B cell (primary cell): ENCODE measurements around the gene PGA4. TPM values are rescaled to one million over a fixed set of nuclear protein-coding genes. Genes with fewer than 3 reads are reported as not detected.

Source experiments
- ATAC-seq: fragments of 200-7000 bp; cut with Tn5 transposase; one replicate; pipeline ENCODE4 v1.10.0; 2021; ENCODE audit warnings: low read depth, mild to moderate bottlenecking, moderate number of reproducible peaks, moderate library complexity
- CTCF ChIA-PET: fragments of 350-600 bp; sonication (Branson Sonifier 250); formaldehyde crosslinking; loops from one replicate; lab custom pipeline; 2021; ENCODE audit warnings: antibody characterized with exemption, inconsistent platforms; lab: Charles Lee
- POLR2A ChIA-PET: fragments of 350-600 bp; sonication (Branson Sonifier 250); formaldehyde crosslinking; loops from one replicate; lab custom pipeline; 2021; ENCODE audit warnings: antibody characterized with exemption; lab: Charles Lee
- DNase-seq: peaks from one replicate; pipeline ENCODE4 v3.0.0; 2013
- H2AFZ ChIP-seq: 2 replicates; pipeline ENCODE4 v1.6.1; 2012; ENCODE audit warnings: mild to moderate bottlenecking, low read depth, low read length; ENCODE audit not compliant: insufficient read depth, poor library complexity, severe bottlenecking
- H3K27ac ChIP-seq, 2 donors: 1 replicate in 1 of 2; 2 replicates in 1 of 2; pipeline ENCODE4 v1.5.1; 2012 to 2013; ENCODE audit warnings: low read length in 2 of 2, mild to moderate bottlenecking in 2 of 2, moderate library complexity in 1 of 2
- H3K27me3 ChIP-seq, 4 experiments: fragments of 200-600 bp in 1 of 4; sonication (generic) in 1 of 4; replicated peaks in 1 of 4; 1 replicate in 2 of 4; 2 replicates in 2 of 4; pipeline versions ENCODE4 v1.6.1 to v1.7.0; 2013 to 2016; ENCODE audit warnings: low read length in 3 of 4, mild to moderate bottlenecking in 2 of 4, mixed read lengths in 1 of 4, moderate library complexity in 1 of 4; ENCODE audit not compliant: insufficient read depth in 4 of 4, control insufficient read depth in 3 of 4; ENCODE audit errors: control extremely low read depth in 1 of 4
- H3K36me3 ChIP-seq, 2 experiments: replicated peaks in 1 of 2; 1 replicate in 1 of 2; 2 replicates in 1 of 2; pipeline versions ENCODE4 v1.6.1 to v1.7.1; 2013; ENCODE audit warnings: low read length in 1 of 2; ENCODE audit not compliant: insufficient read depth in 2 of 2, control insufficient read depth in 1 of 2; ENCODE audit errors: control extremely low read depth in 1 of 2, extremely low read depth in 1 of 2
- H3K4me1 ChIP-seq, 2 donors: fragments of 200-600 bp in 1 of 2; sonication (generic) in 1 of 2; 1 replicate in 1 of 2; 2 replicates in 1 of 2; pipeline versions ENCODE4 v1.5.1 to v1.6.1; 2013 to 2017; ENCODE audit warnings: low read length in 2 of 2; ENCODE audit not compliant: control insufficient read depth in 2 of 2, insufficient read depth in 2 of 2
- H3K4me2 ChIP-seq: replicated peaks from 2 replicates; pipeline ENCODE3; 2012; ENCODE audit warnings: mild to moderate bottlenecking, low read depth, low read length; ENCODE audit not compliant: poor library complexity, severe bottlenecking
- H3K4me3 ChIP-seq, 5 experiments: fragments of 200-600 bp in 1 of 5; sonication (generic) in 1 of 5; 1 replicate in 3 of 5; 2 replicates in 2 of 5; pipeline versions ENCODE4 v1.5.1 to v1.7.0; 2011 to 2016; ENCODE audit warnings: low read length in 4 of 5, mild to moderate bottlenecking in 4 of 5, low read depth in 2 of 5, control low read depth in 1 of 5, moderate library complexity in 1 of 5; ENCODE audit not compliant: insufficient read depth in 1 of 5; ENCODE audit errors: control extremely low read depth in 1 of 5, extremely low read depth in 1 of 5
- H3K79me2 ChIP-seq: fragments of 200-600 bp; sonication (generic); one replicate; pipeline ENCODE4 v1.6.0; 2016; ENCODE audit warnings: low read length; ENCODE audit not compliant: control insufficient read depth, insufficient read depth
- H3K9ac ChIP-seq: fragments of 200-600 bp; sonication (generic); 2 replicates; pipeline ENCODE4 v1.6.1; 2017; ENCODE audit warnings: mild to moderate bottlenecking, low read length, moderate library complexity
- H3K9me3 ChIP-seq, 3 donors: one replicate each; pipeline versions ENCODE4 v1.6.1 to v1.7.1; 2013; ENCODE audit warnings: low read length in 2 of 3; ENCODE audit not compliant: control insufficient read depth in 2 of 3, insufficient read depth in 1 of 3; ENCODE audit errors: control extremely low read depth in 1 of 3
- H4K20me1 ChIP-seq: 2 replicates; pipeline ENCODE4 v1.6.0; 2012; ENCODE audit warnings: mild to moderate bottlenecking, low read length; ENCODE audit not compliant: insufficient read depth, control insufficient read depth, poor library complexity, severe bottlenecking
- H3K27ac Mint-ChIP-seq: one replicate; pipeline ENCODE4 v1.8.0; 2021; ENCODE audit warnings: mixed read lengths
- H3K27me3 Mint-ChIP-seq: one replicate; pipeline ENCODE4 v1.8.0; 2021; ENCODE audit warnings: mixed read lengths
- H3K4me1 Mint-ChIP-seq: one replicate; pipeline ENCODE4 v1.8.0; 2021; ENCODE audit warnings: mixed read lengths
- H3K4me3 Mint-ChIP-seq: one replicate; pipeline ENCODE4 v1.8.0; 2021; ENCODE audit warnings: mixed read lengths
- H3K9me3 Mint-ChIP-seq: one replicate; pipeline ENCODE4 v1.8.0; 2022; ENCODE audit warnings: mixed read lengths; ENCODE audit not compliant: insufficient read depth
- CTCF ChIP-seq: fragments of 200-600 bp; IDR thresholded peaks from one replicate; pipeline ENCODE4 v1.8.0; 2022; ENCODE audit warnings: antibody characterized with exemption, mild to moderate bottlenecking
- EZH2 ChIP-seq: IDR thresholded peaks from 2 replicates; pipeline ENCODE4 v1.6.1; 2012; ENCODE audit warnings: borderline replicate concordance, low read depth, mild to moderate bottlenecking, moderate library complexity, low read length; ENCODE audit not compliant: insufficient read depth, poor library complexity, severe bottlenecking
- WGBS: methylation state at CpG from one replicate; pipeline ENCODE4 v1.1.5; 2013; ENCODE audit warnings: missing lambda C conversion rate; ENCODE audit not compliant: insufficient coverage; 5-methylcytosine and 5-hydroxymethylcytosine counted together
- intact Hi-C: fragments of 100-400 bp; cut with micrococcal nuclease; formaldehyde crosslinking; loops from one replicate; pipeline ENCODE4 v1.10.0; 2022
- polyA plus RNA-seq: library from polyadenylated mRNA; depleted of rRNA; stranded (reverse); fragments of >200 nt; gene quantifications from 2 replicates; pipeline ENCODE4 v1.2.3, GENCODE V29; 2012
- total RNA-seq, 2 donors: library from RNA; stranded (reverse); fragments of 120-200 nt in 1 of 2; gene quantifications; 1 replicate in 1 of 2; 2 replicates in 1 of 2; pipeline versions ENCODE4 v1.2.3 to v1.2.4, GENCODE V29; 2013 to 2022

The PGA4 gene
- total and polyA plus RNA-seq, 2 donors (not counting 1 experiment from before 2014, with no cell fraction given) = not detected

GRCh38 chr11:61264795-61265194 lies 42.6 kb downstream of the PGA4 start:
- 95% methylated on average over 14 of the region's 14 CpGs for WGBS
- no peak overlapping the region for H3K4me3 ChIP-seq
- H3K27ac ChIP-seq = no peak overlapping the region
- intact Hi-C loops = no loop called here
- no peaks in the 10 kb centered on the region for H3K79me2 ChIP-seq
- no peaks in the 10 kb centered on the region for H4K20me1 ChIP-seq
- TF ChIP-seq EZH2 = no peak
- TF ChIP-seq CTCF = no peak
- H3K4me1 ChIP-seq = no peaks in the 10 kb centered on the region
- H3K36me3 ChIP-seq = no peaks in the 10 kb centered on the region
- H3K4me3 Mint-ChIP-seq = no peak overlapping the region
- H3K4me2 ChIP-seq = no peak overlapping the region
- no peak overlapping the region for H3K27ac Mint-ChIP-seq
- no peak overlapping the region for H3K9ac ChIP-seq
- H2AFZ ChIP-seq = no peak overlapping the region
- ATAC-seq = no peak
- H3K9me3 ChIP-seq = no peaks in the 10 kb centered on the region
- H3K27me3 ChIP-seq = no peaks in the 10 kb centered on the region
- no peaks in the 10 kb centered on the region for H3K27me3 Mint-ChIP-seq
- no peak for DNase-seq
- CTCF ChIA-PET = no interaction called here
- no peaks in the 10 kb centered on the region for H3K9me3 Mint-ChIP-seq
- no peaks in the 10 kb centered on the region for H3K4me1 Mint-ChIP-seq
- POLR2A ChIA-PET = interaction anchor here (0.9 kb wide), 1 partner anchor 49 kb away, joined by 11 read pairs; no protein-coding TSS in a partner anchor

- ATAC-seq (no peak), DNase-seq (no peak)
- no peak for TF ChIP-seq CTCF
- TF ChIP-seq EZH2 = no peak
- H3K9me3 ChIP-seq = no peaks in the 10 kb centered on the region
- H3K36me3 ChIP-seq = no peaks in the 10 kb centered on the region
- H3K79me2 ChIP-seq = no peaks in the 10 kb centered on the region
- Mint-ChIP-seq H3K9me3 (no peaks in the 10 kb centered on the region), H3K4me3 (no peak overlapping the region), H3K27me3 (no peaks in the 10 kb centered on the region), H3K27ac (no peak overlapping the region), H3K4me1 (no peaks in the 10 kb centered on the region)
- POLR2A ChIA-PET = no interaction called here
- no peak overlapping the region for H3K4me3 ChIP-seq
- H3K27ac ChIP-seq = no peak overlapping the region
- H3K4me1 ChIP-seq = no peaks in the 10 kb centered on the region
- 99% methylated on average over 14 of the region's 14 CpGs for WGBS
- CTCF ChIA-PET = no interaction called here
- H2AFZ ChIP-seq = no peak overlapping the region
- H3K9ac ChIP-seq = no peak overlapping the region
- intact Hi-C loops = no loop called here
- H3K27me3 ChIP-seq = no peaks in the 10 kb centered on the region
- H3K4me2 ChIP-seq = no peak overlapping the region
- H4K20me1 ChIP-seq = no peaks in the 10 kb centered on the region
These were observed 43.2 kb downstream of the PGA4 start for GRCh38 chr11:61265357-61265756.
